ENCODE results near the gene VWA5B2.

The VWA5B2 gene

GRCh38 chr3:184239221-184239620, 9.8 kb downstream of the VWA5B2 start:
- H3K36me3 ChIP-seq (ENCODE audit: insufficient read depth, low read length), result peaks cover 23% of the 10 kb centered on the region
- H3K9ac ChIP-seq (ENCODE audit: low read length), result no peak overlapping the region
- H3K9me3 ChIP-seq (ENCODE audit: low read length), result no peaks in the 10 kb centered on the region
- no peak overlapping the region for H3K4me3 ChIP-seq (ENCODE audit: low read depth, low read length, poor library complexity, severe bottlenecking)
- H3K4me1 ChIP-seq (ENCODE audit: insufficient read depth, low read length, severe bottlenecking), result no peaks in the 10 kb centered on the region
- H2AFZ ChIP-seq (ENCODE audit: low read length), result no peak overlapping the region
- no peaks in the 10 kb centered on the region for H4K20me1 ChIP-seq (ENCODE audit: insufficient read depth, low read length)
- no peaks in the 10 kb centered on the region for H3K27me3 ChIP-seq (ENCODE audit: insufficient read depth, low read length)
- H3K9me2 ChIP-seq (ENCODE audit: low read depth, low read length), result no peaks in the 10 kb centered on the region
- H3F3A ChIP-seq (ENCODE audit: insufficient read depth, low read length), result no peaks in the 10 kb centered on the region
- TF ChIP-seq EZH2 (IDR thresholded peaks at IDR 0.05; ENCODE audit: borderline replicate concordance, low read length) (no peak), CTCF (IDR thresholded peaks at IDR 0.05; ENCODE audit: low read length) (no peak)
- no peak overlapping the region for H3K27ac ChIP-seq (ENCODE audit: low read depth, low read length, poor library complexity, severe bottlenecking)
- H3K79me2 ChIP-seq (ENCODE audit: insufficient read depth, low read length), result no peaks in the 10 kb centered on the region
- H3K4me2 ChIP-seq (ENCODE audit: low read length), result no peak overlapping the region

- no peaks in the 10 kb centered on the region for H3K4me1 ChIP-seq (ENCODE audit: insufficient read depth, low read length, severe bottlenecking)
- H3K27ac ChIP-seq (ENCODE audit: low read depth, low read length, poor library complexity, severe bottlenecking), result no peak overlapping the region
- no peaks in the 10 kb centered on the region for H4K20me1 ChIP-seq (ENCODE audit: insufficient read depth, low read length)
- no peak overlapping the region for H3K9ac ChIP-seq (ENCODE audit: low read length)
- no peak overlapping the region for H3K4me2 ChIP-seq (ENCODE audit: low read length)
- H3K79me2 ChIP-seq (ENCODE audit: insufficient read depth, low read length), result no peaks in the 10 kb centered on the region
- H3K36me3 ChIP-seq (ENCODE audit: insufficient read depth, low read length), result peaks cover 28% of the 10 kb centered on the region
- H3F3A ChIP-seq (ENCODE audit: insufficient read depth, low read length), result no peaks in the 10 kb centered on the region
- H3K27me3 ChIP-seq (ENCODE audit: insufficient read depth, low read length), result no peaks in the 10 kb centered on the region
- no peak overlapping the region for H3K4me3 ChIP-seq (ENCODE audit: low read depth, low read length, poor library complexity, severe bottlenecking)
- H3K9me2 ChIP-seq (ENCODE audit: low read depth, low read length), result no peaks in the 10 kb centered on the region
- no peak for TF ChIP-seq CTCF (IDR thresholded peaks at IDR 0.05; ENCODE audit: low read length)
- TF ChIP-seq EZH2 (IDR thresholded peaks at IDR 0.05; ENCODE audit: borderline replicate concordance, low read length), result no peak
- no peaks in the 10 kb centered on the region for H3K9me3 ChIP-seq (ENCODE audit: low read length)
- no peak overlapping the region for H2AFZ ChIP-seq (ENCODE audit: low read length)
Observed at GRCh38 chr3:184239708-184240107, 10.3 kb downstream of the VWA5B2 start.

- Histone ChIP-seq H3K27me3 (ENCODE audit: insufficient read depth, low read length) (no peaks in the 10 kb centered on the region), H4K20me1 (ENCODE audit: insufficient read depth, low read length) (no peaks in the 10 kb centered on the region), H3K9me2 (ENCODE audit: low read depth, low read length) (no peaks in the 10 kb centered on the region), H2AFZ (ENCODE audit: low read length) (no peak overlapping the region), H3K4me3 (ENCODE audit: low read depth, low read length, poor library complexity, severe bottlenecking) (no peak overlapping the region), H3K4me1 (ENCODE audit: insufficient read depth, low read length, severe bottlenecking) (no peaks in the 10 kb centered on the region), H3K4me2 (ENCODE audit: low read length) (no peak overlapping the region), H3K9me3 (ENCODE audit: low read length) (no peaks in the 10 kb centered on the region), H3K27ac (ENCODE audit: low read depth, low read length, poor library complexity, severe bottlenecking) (no peak overlapping the region), H3K36me3 (ENCODE audit: insufficient read depth, low read length) (peaks cover 37% of the 10 kb centered on the region), H3F3A (ENCODE audit: insufficient read depth, low read length) (no peaks in the 10 kb centered on the region), H3K79me2 (ENCODE audit: insufficient read depth, low read length) (no peaks in the 10 kb centered on the region), H3K9ac (ENCODE audit: low read length) (no peak overlapping the region)
- TF ChIP-seq CTCF (IDR thresholded peaks at IDR 0.05; ENCODE audit: low read length), result no peak
- no peak for TF ChIP-seq EZH2 (IDR thresholded peaks at IDR 0.05; ENCODE audit: borderline replicate concordance, low read length)
Observed at GRCh38 chr3:184240384-184241140, 11.2 kb downstream of the VWA5B2 start.
